GM21723 (cell line): ENCODE data around the gene ATG16L2.

Source experiments
- ATAC-seq: cut with Tn5 transposase; IDR thresholded peaks from one replicate; pipeline ENCODE4 v1.9.1; 2021; ENCODE audit warnings: mild to moderate bottlenecking, moderate library complexity; ENCODE audit not compliant: unreplicated experiment

The ATG16L2 gene

DNA sequence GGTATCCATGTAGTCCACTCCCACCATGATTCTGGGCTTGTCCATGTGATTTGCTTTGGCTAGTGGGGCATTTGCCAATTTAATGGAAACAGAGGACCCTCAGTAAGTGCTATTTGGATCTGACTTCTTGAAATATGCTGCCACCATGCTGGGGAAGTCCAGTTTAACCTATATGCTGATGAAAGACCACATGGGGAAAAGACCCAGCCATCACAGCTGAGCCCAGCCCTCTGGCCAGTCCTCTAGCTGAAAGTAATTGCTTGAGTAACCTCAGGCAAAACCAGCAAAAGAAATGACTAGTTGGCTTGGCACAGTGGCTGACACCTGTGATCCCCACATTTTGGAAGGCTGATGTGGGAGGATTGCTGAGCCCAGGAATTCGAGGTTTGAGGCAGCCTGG lies 61.5 kb downstream of the ATG16L2 start:
- no peak for ATAC-seq

- no peak for ATAC-seq
These were observed 61.9 kb downstream of the ATG16L2 start for GRCh38 chr11:72876147-72876546.
